A673 (cell line): Measurements from ENCODE around the gene SNRPA1. TPM values are rescaled to one million over a fixed set of nuclear protein-coding genes. Genes with fewer than 3 reads are reported as not detected.

Experiments used
- BruUV-seq: library from RNA; stranded (reverse); fragments of 400-500 nt; replicated peaks from 2 replicates; lab custom pipeline; 2021; lab: Mats Ljungman, UMichigan
- CTCF ChIA-PET: fragments of 300-600 bp; sonication (Branson Sonifier 250); formaldehyde crosslinking; loops from one replicate; lab custom pipeline; 2022; ENCODE audit warnings: antibody characterized with exemption; lab: Charles Lee
- POLR2A ChIA-PET: fragments of 300-600 bp; sonication (Branson Sonifier 250); formaldehyde crosslinking; loops from one replicate; lab custom pipeline; 2022; ENCODE audit warnings: antibody characterized with exemption; ENCODE audit not compliant: low non-redundant PET; lab: Charles Lee
- DNase-seq: peaks from one replicate; pipeline ENCODE4 v3.0.0-alpha.2; 2015; ENCODE audit warnings: low spot score
- H3K27ac ChIP-seq: fragments of 200-600 bp; sonication (generic); 2 replicates; pipeline ENCODE4 v1.5.1; 2016; ENCODE audit warnings: mixed run types, low read depth, mild to moderate bottlenecking, mixed read lengths, antibody characterized with exemption, low read length; ENCODE audit not compliant: poor library complexity, severe bottlenecking
- H3K27me3 ChIP-seq: fragments of 200-600 bp; sonication (generic); replicated peaks from 2 replicates; pipeline ENCODE4 v1.6.1; 2017; ENCODE audit warnings: mixed run types, low read depth, mild to moderate bottlenecking, mixed read lengths, antibody characterized with exemption, low read length; ENCODE audit not compliant: insufficient read depth, poor library complexity
- H3K36me3 ChIP-seq: fragments of 200-600 bp; sonication (generic); 2 replicates; pipeline ENCODE4 v1.6.1; 2016; ENCODE audit warnings: mixed run types, mild to moderate bottlenecking, mixed read lengths, antibody characterized with exemption, low read length; ENCODE audit not compliant: insufficient read depth, poor library complexity, severe bottlenecking
- H3K4me1 ChIP-seq: fragments of 200-600 bp; sonication (generic); 2 replicates; pipeline ENCODE4 v1.6.1; 2017; ENCODE audit warnings: mixed run types, mild to moderate bottlenecking, mixed read lengths, antibody characterized with exemption, low read length; ENCODE audit not compliant: insufficient read depth, poor library complexity, severe bottlenecking
- H3K4me3 ChIP-seq: fragments of 200-600 bp; sonication (generic); 2 replicates; pipeline ENCODE4 v1.5.1; 2016; ENCODE audit warnings: low read depth, mixed run types, mild to moderate bottlenecking, mixed read lengths, low read length; ENCODE audit not compliant: poor library complexity, severe bottlenecking
- H3K9me3 ChIP-seq: fragments of 200-600 bp; sonication (generic); 2 replicates; pipeline ENCODE4 v1.6.1; 2016; ENCODE audit warnings: mixed run types, low read depth, mild to moderate bottlenecking, mixed read lengths, antibody characterized with exemption, low read length; ENCODE audit not compliant: poor library complexity, severe bottlenecking
- CTCF ChIP-seq: fragments of 300-800, 200-600 bp; sonication (generic); conservative IDR thresholded peaks from 2 replicates; pipeline ENCODE4 v1.5.1; 2017; ENCODE audit warnings: low read depth, mild to moderate bottlenecking, antibody characterized with exemption, low read length, moderate library complexity, mixed read lengths
- EZH2 ChIP-seq: fragments of 200-600 bp; sonication (generic); IDR thresholded peaks from 2 replicates; pipeline ENCODE4 v1.6.1; 2017; ENCODE audit warnings: borderline replicate concordance, low read depth, mild to moderate bottlenecking, mixed read lengths, antibody characterized with exemption, low read length; ENCODE audit not compliant: poor library complexity, severe bottlenecking
- intact Hi-C: fragments of 100-400 bp; cut with micrococcal nuclease; formaldehyde crosslinking; loops from one replicate; pipeline ENCODE4 v1.10.0; 2022; ENCODE audit not compliant: unreplicated experiment
- total RNA-seq: library from RNA; stranded (reverse); gene quantifications from 2 replicates; pipeline ENCODE4 v1.2.3, GENCODE V29; 2021

Gene SNRPA1
- total RNA-seq, 1 experiment from 2014 or later = 206 TPM

GRCh38 chr15:101307048-101307896 is 12.2 kb upstream of the SNRPA1 start:
- no TSS peak for BruUV-seq
- H3K4me3 ChIP-seq = no peak overlapping the region
- intact Hi-C loops = no loop called here
- no peaks in the 10 kb centered on the region for H3K4me1 ChIP-seq
- no peak for TF ChIP-seq CTCF
- TF ChIP-seq EZH2 = no peak
- ChIA-PET CTCF (no interaction called here), POLR2A (no interaction called here)
- no peaks in the 10 kb centered on the region for H3K9me3 ChIP-seq
- DNase-seq = no peak
- H3K27me3 ChIP-seq = no peaks in the 10 kb centered on the region
- no peak overlapping the region for H3K27ac ChIP-seq
- no peaks in the 10 kb centered on the region for H3K36me3 ChIP-seq

- no peak overlapping the region for H3K27ac ChIP-seq
- H3K36me3 ChIP-seq = no peaks in the 10 kb centered on the region
- H3K27me3 ChIP-seq = no peaks in the 10 kb centered on the region
- no peaks in the 10 kb centered on the region for H3K4me1 ChIP-seq
- intact Hi-C loops = no loop called here
- no peak overlapping the region for H3K4me3 ChIP-seq
- TF ChIP-seq CTCF (no peak), EZH2 (no peak)
- POLR2A ChIA-PET = no interaction called here
- no peaks in the 10 kb centered on the region for H3K9me3 ChIP-seq
- CTCF ChIA-PET = no interaction called here
- DNase-seq = no peak
- BruUV-seq = no TSS peak
Observed at GRCh38 chr15:101306341-101307047, 11.4 kb upstream of the SNRPA1 start.

GRCh38 chr15:101305820-101306255 is 10.8 kb upstream of the SNRPA1 start:
- ChIA-PET POLR2A (no interaction called here), CTCF (no interaction called here)
- no TSS peak for BruUV-seq
- Histone ChIP-seq H3K36me3 (no peaks in the 10 kb centered on the region), H3K9me3 (no peaks in the 10 kb centered on the region), H3K27me3 (no peaks in the 10 kb centered on the region), H3K4me3 (no peak overlapping the region), H3K4me1 (no peaks in the 10 kb centered on the region), H3K27ac (no peak overlapping the region)
- intact Hi-C loops = no loop called here
- no peak for DNase-seq
- no peak for TF ChIP-seq CTCF
- no peak for TF ChIP-seq EZH2
